Measurements from ENCODE around the gene NEO1.

DNA sequence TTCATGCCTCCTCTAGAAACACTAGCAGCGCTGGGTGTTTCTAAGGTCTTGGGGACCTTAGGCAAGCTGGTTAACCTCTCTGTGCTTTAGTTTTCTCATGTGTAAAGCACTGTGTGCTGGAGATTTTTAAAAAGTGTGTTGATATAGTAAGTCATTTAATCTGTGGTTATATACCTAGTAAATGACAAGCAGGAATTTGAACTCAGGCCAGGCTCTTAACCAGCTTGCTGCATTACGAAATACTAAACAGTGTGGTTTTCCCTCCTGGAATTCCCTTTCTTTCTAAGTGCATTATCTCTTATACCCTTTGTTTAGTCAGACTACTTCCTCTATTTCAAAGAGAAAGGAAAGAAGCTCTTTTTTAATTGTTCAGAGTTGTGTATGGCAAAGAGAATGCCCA, 26.5 kb downstream of the NEO1 start:
- TF ChIP-seq, protein P1, sequence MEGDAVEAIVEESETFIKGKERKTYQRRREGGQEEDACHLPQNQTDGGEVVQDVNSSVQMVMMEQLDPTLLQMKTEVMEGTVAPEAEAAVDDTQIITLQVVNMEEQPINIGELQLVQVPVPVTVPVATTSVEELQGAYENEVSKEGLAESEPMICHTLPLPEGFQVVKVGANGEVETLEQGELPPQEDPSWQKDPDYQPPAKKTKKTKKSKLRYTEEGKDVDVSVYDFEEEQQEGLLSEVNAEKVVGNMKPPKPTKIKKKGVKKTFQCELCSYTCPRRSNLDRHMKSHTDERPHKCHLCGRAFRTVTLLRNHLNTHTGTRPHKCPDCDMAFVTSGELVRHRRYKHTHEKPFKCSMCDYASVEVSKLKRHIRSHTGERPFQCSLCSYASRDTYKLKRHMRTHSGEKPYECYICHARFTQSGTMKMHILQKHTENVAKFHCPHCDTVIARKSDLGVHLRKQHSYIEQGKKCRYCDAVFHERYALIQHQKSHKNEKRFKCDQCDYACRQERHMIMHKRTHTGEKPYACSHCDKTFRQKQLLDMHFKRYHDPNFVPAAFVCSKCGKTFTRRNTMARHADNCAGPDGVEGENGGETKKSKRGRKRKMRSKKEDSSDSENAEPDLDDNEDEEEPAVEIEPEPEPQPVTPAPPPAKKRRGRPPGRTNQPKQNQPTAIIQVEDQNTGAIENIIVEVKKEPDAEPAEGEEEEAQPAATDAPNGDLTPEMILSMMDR (IDR thresholded peaks at IDR 0.05; ENCODE audit: low read depth, low read length, poor library complexity, severe bottlenecking) = no peak
- TF ChIP-seq EZH2phosphoT487 (IDR thresholded peaks at IDR 0.05; ENCODE audit: borderline replicate concordance, low read length) = no peak
